Activated B cell treated with CpG ODN at 0.5 μM for 24 hours (primary cell): Measurements from ENCODE around the gene MPDU1. TPM values are rescaled to one million over a fixed set of nuclear protein-coding genes. Genes with fewer than 3 reads are reported as not detected.

Experiments
- ATAC-seq: fragments of 200-7000 bp; cut with Tn5 transposase; one replicate; pipeline ENCODE4 v1.10.0; 2021; ENCODE audit warnings: low read depth, mild to moderate bottlenecking, moderate library complexity
- CTCF ChIA-PET: fragments of 350-600 bp; sonication (Branson Sonifier 250); formaldehyde crosslinking; loops from one replicate; lab custom pipeline; 2021; ENCODE audit warnings: antibody characterized with exemption; lab: Charles Lee
- POLR2A ChIA-PET: fragments of 350-600 bp; sonication (Branson Sonifier 250); formaldehyde crosslinking; loops from one replicate; lab custom pipeline; 2021; ENCODE audit warnings: antibody characterized with exemption; lab: Charles Lee
- DNase-seq: peaks from one replicate; pipeline ENCODE4 v3.0.0; 2022
- H3K27ac Mint-ChIP-seq: one replicate; pipeline ENCODE4 v1.8.0; 2020; ENCODE audit warnings: mixed read lengths
- H3K27me3 Mint-ChIP-seq: one replicate; pipeline ENCODE4 v1.8.0; 2021; ENCODE audit warnings: mixed read lengths
- H3K36me3 Mint-ChIP-seq: one replicate; pipeline ENCODE4 v1.8.0; 2021; ENCODE audit warnings: low read depth, mixed read lengths
- H3K4me1 Mint-ChIP-seq: one replicate; pipeline ENCODE4 v1.8.0; 2021; ENCODE audit warnings: mixed read lengths
- H3K4me3 Mint-ChIP-seq: one replicate; pipeline ENCODE4 v1.8.0; 2020; ENCODE audit warnings: mild to moderate bottlenecking, mixed read lengths
- H3K9me3 Mint-ChIP-seq: one replicate; pipeline ENCODE4 v1.8.0; 2020; ENCODE audit warnings: mixed read lengths
- intact Hi-C: fragments of 100-400 bp; cut with micrococcal nuclease; formaldehyde crosslinking; loops from one replicate; pipeline ENCODE4 v1.15.1; 2024
- total RNA-seq: library from RNA; stranded (reverse); gene quantifications from 2 replicates; pipeline ENCODE4 v1.2.3, GENCODE V29; 2022
- TF ChIP-seq, protein P1 (sequence below): fragments of 200-600 bp; IDR thresholded peaks from one replicate; pipeline ENCODE4 v1.8.0; 2022; ENCODE audit warnings: antibody characterized with exemption, mild to moderate bottlenecking

Gene MPDU1
- total RNA-seq, 1 donor from 2014 or later: 58.9 TPM

- DNase-seq (peak; percentile 66), ATAC-seq (peak; percentile 89)
- no peak overlapping the region for H3K4me3 Mint-ChIP-seq
- no peak overlapping the region for H3K27ac Mint-ChIP-seq
- CTCF ChIA-PET: interaction anchor here (0.6 to 3.3 kb wide), 30 partner anchors 9 to 543 kb away, joined by 3 to 38 read pairs (median 4); partner anchors contain the start of genes CD68, FXR2, NEURL4 and SAT2
- peaks cover 56% of the 10 kb centered on the region for H3K36me3 Mint-ChIP-seq
- no peaks in the 10 kb centered on the region for H3K27me3 Mint-ChIP-seq
- POLR2A ChIA-PET: interaction anchor here (0.6 to 2.4 kb wide), 16 partner anchors 10 to 544 kb away, joined by 3 to 17 read pairs (median 4); partner anchors contain the start of genes CD68, FXR2, POLR2A and SAT2
- TF ChIP-seq, protein P1, sequence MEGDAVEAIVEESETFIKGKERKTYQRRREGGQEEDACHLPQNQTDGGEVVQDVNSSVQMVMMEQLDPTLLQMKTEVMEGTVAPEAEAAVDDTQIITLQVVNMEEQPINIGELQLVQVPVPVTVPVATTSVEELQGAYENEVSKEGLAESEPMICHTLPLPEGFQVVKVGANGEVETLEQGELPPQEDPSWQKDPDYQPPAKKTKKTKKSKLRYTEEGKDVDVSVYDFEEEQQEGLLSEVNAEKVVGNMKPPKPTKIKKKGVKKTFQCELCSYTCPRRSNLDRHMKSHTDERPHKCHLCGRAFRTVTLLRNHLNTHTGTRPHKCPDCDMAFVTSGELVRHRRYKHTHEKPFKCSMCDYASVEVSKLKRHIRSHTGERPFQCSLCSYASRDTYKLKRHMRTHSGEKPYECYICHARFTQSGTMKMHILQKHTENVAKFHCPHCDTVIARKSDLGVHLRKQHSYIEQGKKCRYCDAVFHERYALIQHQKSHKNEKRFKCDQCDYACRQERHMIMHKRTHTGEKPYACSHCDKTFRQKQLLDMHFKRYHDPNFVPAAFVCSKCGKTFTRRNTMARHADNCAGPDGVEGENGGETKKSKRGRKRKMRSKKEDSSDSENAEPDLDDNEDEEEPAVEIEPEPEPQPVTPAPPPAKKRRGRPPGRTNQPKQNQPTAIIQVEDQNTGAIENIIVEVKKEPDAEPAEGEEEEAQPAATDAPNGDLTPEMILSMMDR: peak; percentile 44
- intact Hi-C loops: loop anchor here (1.0 to 10.0 kb wide), 4 partner anchors 28 to 545 kb away; partner anchors contain the start of genes SENP3 and SLC16A11
- H3K4me1 Mint-ChIP-seq: peaks cover 13% of the 10 kb centered on the region
- no peaks in the 10 kb centered on the region for H3K9me3 Mint-ChIP-seq
Observed at GRCh38 chr17:7589204-7589868, 5.7 kb downstream of the MPDU1 start.

DNA sequence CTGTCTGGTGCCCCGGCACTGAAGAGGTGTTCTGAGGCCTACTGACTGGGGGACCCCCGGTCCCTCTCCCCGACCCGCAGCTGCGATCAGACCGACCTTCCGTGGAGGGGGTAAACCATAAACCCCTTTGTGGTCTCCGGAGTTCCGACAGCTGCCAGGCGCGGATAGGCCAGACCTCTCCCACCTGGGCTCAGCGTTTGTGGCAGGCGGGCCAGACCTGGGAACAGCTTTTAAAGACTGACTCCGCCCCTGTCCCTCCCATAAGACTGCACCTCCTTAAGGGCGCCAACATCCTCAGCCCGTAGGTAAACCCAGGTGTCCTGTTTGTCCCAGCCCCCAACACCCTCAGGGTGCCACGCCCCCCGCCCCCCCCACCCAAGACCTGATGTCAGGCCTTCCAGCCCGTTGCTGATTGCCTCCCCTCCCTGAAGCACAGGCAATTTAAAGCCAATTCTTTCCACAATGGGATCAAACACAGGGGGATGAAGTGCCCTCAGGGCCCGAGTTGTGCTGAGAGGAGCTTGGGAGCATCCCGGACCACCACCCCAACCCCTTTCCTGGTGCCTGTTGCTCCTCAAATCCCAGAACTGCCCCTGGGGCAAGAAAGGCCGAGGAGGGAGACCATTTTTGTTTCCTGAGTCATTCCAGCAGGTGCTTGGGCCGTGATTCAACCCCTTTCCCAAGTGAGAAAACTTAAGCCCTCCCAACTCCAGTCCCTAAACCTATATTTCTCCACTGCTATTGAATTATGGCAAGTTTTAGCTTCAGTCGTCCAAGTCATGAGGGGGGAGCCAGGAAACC, 6.4 kb downstream of the MPDU1 start, which contains the start of gene SOX15:
Gene SOX15, minus strand, starts transcription at position 204 of the 801 bp plus-strand sequence. CDS start 418 bp downstream, outside the sequence.
- H3K4me1 Mint-ChIP-seq: peaks cover 5% of the 10 kb centered on the region
- no peaks in the 10 kb centered on the region for H3K27me3 Mint-ChIP-seq
- no peak for DNase-seq
- TF ChIP-seq, protein P1: no peak
- H3K4me3 Mint-ChIP-seq: no peak within 1 kb of the TSS
- no peaks in the 10 kb centered on the region for H3K9me3 Mint-ChIP-seq
- POLR2A ChIA-PET: interaction anchor here (0.6 to 2.4 kb wide), 16 partner anchors 11 to 544 kb away, joined by 3 to 17 read pairs (median 4); partner anchors contain the start of genes CD68, FXR2, POLR2A and SAT2
- no peak within 1 kb of the TSS for H3K27ac Mint-ChIP-seq
- intact Hi-C loops: loop anchor here (1.0 to 10.0 kb wide), 4 partner anchors 29 to 545 kb away; partner anchors contain the start of genes SENP3 and SLC16A11
- ATAC-seq: no peak
- CTCF ChIA-PET: interaction anchor here (0.6 to 3.3 kb wide), 30 partner anchors 8 to 544 kb away, joined by 3 to 38 read pairs (median 4); partner anchors contain the start of genes CD68, FXR2, NEURL4 and SAT2
- peaks cover 59% of the 10 kb centered on the region for H3K36me3 Mint-ChIP-seq

GRCh38 chr17:7590743-7591142, 7.1 kb downstream of the MPDU1 start:
- no peaks in the 10 kb centered on the region for H3K27me3 Mint-ChIP-seq
- POLR2A ChIA-PET: interaction anchor here (0.6 to 2.4 kb wide), 3 partner anchors 11 to 105 kb away, joined by 3 to 14 read pairs (median 6); partner anchors contain the start of gene CD68
- CTCF ChIA-PET: interaction anchor here (2.1 to 3.3 kb wide), 5 partner anchors 19 to 235 kb away, joined by 8 to 38 read pairs (median 21); partner anchors contain the start of genes SENP3, TMEM102 and TMEM95
- no peak overlapping the region for H3K4me3 Mint-ChIP-seq
- ATAC-seq (no peak), DNase-seq (no peak)
- H3K36me3 Mint-ChIP-seq: peaks cover 65% of the 10 kb centered on the region
- intact Hi-C loops: no loop called here
- H3K9me3 Mint-ChIP-seq: no peaks in the 10 kb centered on the region
- no peak overlapping the region for H3K27ac Mint-ChIP-seq
- TF ChIP-seq, protein P1: no peak
- peaks cover 3% of the 10 kb centered on the region for H3K4me1 Mint-ChIP-seq

DNA sequence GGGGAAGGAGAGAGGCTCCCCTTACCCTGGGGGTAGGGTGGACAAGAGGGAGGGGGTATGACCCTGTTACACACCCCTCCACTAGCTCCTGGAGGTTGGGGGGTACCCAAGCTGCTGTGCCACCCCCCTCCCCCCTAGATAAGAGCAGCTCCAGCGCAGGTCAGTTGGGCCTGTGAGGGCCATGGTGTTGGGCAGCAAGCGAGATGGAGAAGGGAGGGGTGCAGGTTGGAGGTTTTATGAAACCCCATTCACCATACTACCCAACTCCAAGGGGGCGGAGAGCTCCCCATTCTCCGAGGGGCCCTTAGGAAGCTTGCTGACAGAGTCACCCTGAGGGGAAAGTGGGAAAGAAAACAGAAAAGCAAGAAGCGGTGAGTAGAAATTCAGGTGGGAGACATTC, 7.9 kb downstream of the MPDU1 start:
- ChIA-PET POLR2A (interaction anchor here (1.0 kb wide), 1 partner anchor 94 kb away, joined by 4 read pairs; no protein-coding TSS in a partner anchor), CTCF (interaction anchor here (0.9 kb wide), 1 partner anchor 78 kb away, joined by 3 read pairs; no protein-coding TSS in a partner anchor)
- no peaks in the 10 kb centered on the region for H3K27me3 Mint-ChIP-seq
- no peak overlapping the region for H3K27ac Mint-ChIP-seq
- DNase-seq: no peak
- no peak for ATAC-seq
- H3K4me3 Mint-ChIP-seq: no peak overlapping the region
- H3K4me1 Mint-ChIP-seq: peaks cover 2% of the 10 kb centered on the region
- TF ChIP-seq, protein P1: no peak
- H3K9me3 Mint-ChIP-seq: no peaks in the 10 kb centered on the region
- H3K36me3 Mint-ChIP-seq: peaks cover 73% of the 10 kb centered on the region
- intact Hi-C loops: no loop called here
